Smooth muscle cell (in vitro differentiated cells): ENCODE data around the gene ZNF10. TPM values are rescaled to one million over a fixed set of nuclear protein-coding genes. Genes with fewer than 3 reads are reported as not detected.

Source experiments
- DNase-seq: peaks from one replicate; lab custom pipeline; 2025; ENCODE audit not compliant: unreplicated experiment; lab: John Stamatoyannopoulos, UW
- H2AFZ ChIP-seq: fragments of 200-600 bp; sonication (generic); 2 replicates; pipeline ENCODE4 v1.6.0; 2016; ENCODE audit warnings: antibody characterized with exemption, low read depth, mild to moderate bottlenecking
- H3F3A ChIP-seq: fragments of 200-600 bp; sonication (generic); 2 replicates; pipeline ENCODE4 v1.6.0; 2017; ENCODE audit warnings: antibody characterized with exemption, low read depth
- H3K27ac ChIP-seq: fragments of 200-600 bp; sonication (generic); 2 replicates; pipeline ENCODE4 v1.5.1; 2016; ENCODE audit warnings: low read depth, mild to moderate bottlenecking
- H3K27me3 ChIP-seq: fragments of 200-600 bp; sonication (generic); 2 replicates; pipeline ENCODE4 v1.6.1; 2016; ENCODE audit warnings: low read depth, mild to moderate bottlenecking
- H3K36me3 ChIP-seq: fragments of 200-600 bp; sonication (generic); 2 replicates; pipeline ENCODE4 v1.5.1; 2016; ENCODE audit warnings: low read depth
- H3K4me1 ChIP-seq: fragments of 200-600 bp; sonication (generic); 2 replicates; pipeline ENCODE4 v1.5.1; 2016; ENCODE audit warnings: low read depth
- H3K4me2 ChIP-seq: fragments of 200-600 bp; sonication (generic); 2 replicates; pipeline ENCODE4 v1.6.0; 2016; ENCODE audit warnings: mild to moderate bottlenecking
- H3K4me3 ChIP-seq: fragments of 200-600 bp; sonication (generic); 2 replicates; pipeline ENCODE4 v1.5.1; 2016; ENCODE audit warnings: mild to moderate bottlenecking
- H3K79me2 ChIP-seq: fragments of 200-600 bp; sonication (generic); 2 replicates; pipeline ENCODE4 v1.6.0; 2016; ENCODE audit warnings: low read depth, mild to moderate bottlenecking
- H3K9ac ChIP-seq: fragments of 200-600 bp; sonication (generic); 2 replicates; pipeline ENCODE4 v1.6.0; 2016; ENCODE audit warnings: low read depth
- H3K9me3 ChIP-seq: fragments of 200-600 bp; sonication (generic); replicated peaks from 2 replicates; pipeline ENCODE4 v1.5.1; 2016; ENCODE audit warnings: low read depth
- H4K20me1 ChIP-seq: fragments of 200-600 bp; sonication (generic); 2 replicates; pipeline ENCODE4 v1.6.0; 2016; ENCODE audit warnings: low read depth
- WGBS: methylation state at CpG from one replicate; pipeline ENCODE4 v1.1.7; 2016; ENCODE audit warnings: low lambda C conversion rate; 5-methylcytosine and 5-hydroxymethylcytosine counted together
- polyA plus RNA-seq: library from polyadenylated mRNA; unstranded; fragments of >200 nt; fragmentation: Nextera tagmentation; extraction: Ambion mirVana; gene quantifications from 2 replicates; pipeline ENCODE4 v1.2.1, GENCODE V29; 2016
- total RNA-seq: library from RNA; depleted of rRNA; stranded (reverse); fragments of >200 nt; gene quantifications from 2 replicates; pipeline ENCODE4 v1.2.3, GENCODE V29; 2014
- TF ChIP-seq, protein P1 (sequence below): fragments of 200-600 bp; sonication (generic); IDR thresholded peaks from 2 replicates; pipeline ENCODE4 v1.5.1; 2017; ENCODE audit warnings: borderline replicate concordance, mild to moderate bottlenecking, antibody characterized with exemption; ENCODE audit not compliant: insufficient read depth, poor library complexity, severe bottlenecking

Gene ZNF10
- total and polyA plus RNA-seq, 2 experiments from 2014 or later = 2.9 to 13.8 TPM

DNA sequence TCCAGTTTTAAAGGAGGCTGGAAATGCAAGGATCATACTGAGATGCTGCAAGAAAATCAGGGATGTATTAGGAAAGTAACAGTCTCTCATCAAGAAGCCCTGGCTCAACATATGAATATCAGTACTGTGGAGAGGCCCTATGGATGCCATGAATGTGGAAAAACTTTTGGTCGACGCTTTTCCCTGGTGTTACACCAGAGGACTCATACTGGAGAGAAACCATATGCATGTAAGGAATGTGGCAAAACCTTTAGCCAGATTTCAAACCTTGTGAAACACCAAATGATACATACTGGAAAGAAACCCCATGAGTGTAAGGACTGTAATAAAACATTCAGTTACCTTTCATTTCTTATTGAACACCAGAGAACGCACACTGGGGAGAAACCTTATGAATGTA lies 24.8 kb upstream of the ZNF10 start:
- peaks cover 97% of the 10 kb centered on the region for H3K9me3 ChIP-seq
- H3K79me2 ChIP-seq = no peaks in the 10 kb centered on the region
- H3K27me3 ChIP-seq = no peaks in the 10 kb centered on the region
- no peak overlapping the region for H2AFZ ChIP-seq
- TF ChIP-seq, protein P1, sequence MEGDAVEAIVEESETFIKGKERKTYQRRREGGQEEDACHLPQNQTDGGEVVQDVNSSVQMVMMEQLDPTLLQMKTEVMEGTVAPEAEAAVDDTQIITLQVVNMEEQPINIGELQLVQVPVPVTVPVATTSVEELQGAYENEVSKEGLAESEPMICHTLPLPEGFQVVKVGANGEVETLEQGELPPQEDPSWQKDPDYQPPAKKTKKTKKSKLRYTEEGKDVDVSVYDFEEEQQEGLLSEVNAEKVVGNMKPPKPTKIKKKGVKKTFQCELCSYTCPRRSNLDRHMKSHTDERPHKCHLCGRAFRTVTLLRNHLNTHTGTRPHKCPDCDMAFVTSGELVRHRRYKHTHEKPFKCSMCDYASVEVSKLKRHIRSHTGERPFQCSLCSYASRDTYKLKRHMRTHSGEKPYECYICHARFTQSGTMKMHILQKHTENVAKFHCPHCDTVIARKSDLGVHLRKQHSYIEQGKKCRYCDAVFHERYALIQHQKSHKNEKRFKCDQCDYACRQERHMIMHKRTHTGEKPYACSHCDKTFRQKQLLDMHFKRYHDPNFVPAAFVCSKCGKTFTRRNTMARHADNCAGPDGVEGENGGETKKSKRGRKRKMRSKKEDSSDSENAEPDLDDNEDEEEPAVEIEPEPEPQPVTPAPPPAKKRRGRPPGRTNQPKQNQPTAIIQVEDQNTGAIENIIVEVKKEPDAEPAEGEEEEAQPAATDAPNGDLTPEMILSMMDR = no peak
- H3K4me2 ChIP-seq = no peak overlapping the region
- peaks cover 93% of the 10 kb centered on the region for H3K36me3 ChIP-seq
- H3K27ac ChIP-seq = no peak overlapping the region
- peaks cover 10% of the 10 kb centered on the region for H3F3A ChIP-seq
- no peak overlapping the region for H3K9ac ChIP-seq
- peak overlapping the region; percentile 12 for H3K4me3 ChIP-seq
- WGBS = 99% methylated on average over 3 of the region's 3 CpGs
- DNase-seq = no peak
- no peaks in the 10 kb centered on the region for H4K20me1 ChIP-seq
- no peaks in the 10 kb centered on the region for H3K4me1 ChIP-seq

DNA sequence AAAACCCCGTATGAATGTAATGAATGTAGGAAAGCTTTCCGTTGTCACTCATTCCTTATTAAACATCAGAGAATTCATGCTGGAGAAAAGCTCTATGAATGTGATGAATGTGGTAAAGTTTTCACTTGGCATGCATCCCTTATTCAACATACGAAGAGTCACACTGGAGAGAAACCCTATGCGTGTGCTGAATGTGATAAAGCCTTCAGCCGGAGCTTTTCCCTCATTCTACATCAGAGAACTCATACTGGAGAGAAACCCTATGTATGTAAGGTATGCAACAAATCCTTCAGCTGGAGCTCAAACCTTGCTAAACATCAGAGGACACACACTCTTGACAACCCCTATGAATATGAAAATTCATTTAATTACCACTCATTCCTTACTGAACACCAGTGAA lies 24.2 kb upstream of the ZNF10 start:
- DNase-seq = no peak
- TF ChIP-seq, protein P1 = no peak

DNA sequence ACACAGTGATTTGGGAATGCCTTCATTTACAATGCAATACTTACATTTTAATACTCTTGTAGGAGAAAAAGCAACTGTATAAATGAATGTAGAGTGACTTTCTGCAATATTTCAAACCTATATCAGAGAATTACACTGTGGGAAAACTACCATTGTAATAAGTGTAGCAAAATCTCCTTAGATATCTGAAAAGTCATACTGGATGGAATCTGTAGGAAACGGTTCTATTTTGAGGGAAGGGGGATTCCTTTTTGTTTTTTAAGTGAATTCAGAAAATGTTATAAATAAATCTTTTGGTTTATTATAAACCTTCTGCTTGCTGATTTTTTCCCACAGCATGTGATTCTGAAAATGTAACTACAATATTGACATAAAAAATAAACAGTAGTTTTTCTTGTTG lies 23.3 kb upstream of the ZNF10 start:
- Histone ChIP-seq H3K27me3 (no peaks in the 10 kb centered on the region), H3K36me3 (peaks cover 78% of the 10 kb centered on the region), H3K4me3 (peak overlapping the region; percentile 17), H3K4me1 (no peaks in the 10 kb centered on the region), H3K9me3 (peaks cover 89% of the 10 kb centered on the region), H3K4me2 (no peak overlapping the region), H3K79me2 (no peaks in the 10 kb centered on the region), H2AFZ (no peak overlapping the region), H4K20me1 (no peaks in the 10 kb centered on the region), H3K9ac (no peak overlapping the region), H3F3A (peaks cover 10% of the 10 kb centered on the region), H3K27ac (no peak overlapping the region)
- no peak for DNase-seq
- TF ChIP-seq, protein P1 = no peak
- 100% methylated on average over 1 of the region's 1 CpG for WGBS

More for the DNA sequence above, 24.2 kb upstream of the ZNF10 start:
- Histone ChIP-seq H3K27me3 (no peaks in the 10 kb centered on the region), H3K4me1 (no peaks in the 10 kb centered on the region), H3K79me2 (no peaks in the 10 kb centered on the region), H3K4me3 (peak overlapping the region; percentile 12), H3K36me3 (peaks cover 87% of the 10 kb centered on the region), H3K27ac (no peak overlapping the region), H3F3A (peaks cover 10% of the 10 kb centered on the region), H3K9ac (no peak overlapping the region), H3K4me2 (no peak overlapping the region), H3K9me3 (peaks cover 97% of the 10 kb centered on the region), H2AFZ (no peak overlapping the region), H4K20me1 (no peaks in the 10 kb centered on the region)
- WGBS = 99% methylated on average over 5 of the region's 5 CpGs

DNA sequence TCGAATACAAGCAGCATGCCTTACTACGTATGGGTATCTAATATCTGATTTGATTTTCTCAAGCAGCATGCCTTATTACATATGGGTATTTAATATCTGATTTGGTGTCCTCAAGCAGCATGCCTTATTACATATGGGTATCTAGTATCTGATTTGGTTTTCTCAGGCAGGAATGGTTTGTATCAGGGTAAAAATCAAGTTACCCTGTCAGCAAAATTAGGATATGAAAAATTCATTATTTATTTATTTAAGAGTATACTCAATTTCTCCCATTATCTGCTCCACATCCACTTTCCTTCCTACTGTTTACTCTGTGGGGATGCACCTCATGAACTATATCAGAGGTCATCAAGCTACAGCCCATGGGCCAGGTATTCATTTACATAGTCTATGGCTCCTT lies 22.3 kb upstream of the ZNF10 start:
- Histone ChIP-seq H3K36me3 (peaks cover 68% of the 10 kb centered on the region), H3K79me2 (no peaks in the 10 kb centered on the region), H3K4me3 (peak overlapping the region; percentile 21), H4K20me1 (no peaks in the 10 kb centered on the region), H3F3A (peaks cover 10% of the 10 kb centered on the region), H3K9me3 (peaks cover 81% of the 10 kb centered on the region), H3K27ac (no peak overlapping the region), H3K4me2 (no peak overlapping the region), H2AFZ (no peak overlapping the region), H3K27me3 (no peaks in the 10 kb centered on the region), H3K4me1 (no peaks in the 10 kb centered on the region), H3K9ac (no peak overlapping the region)
- WGBS = 97% methylated on average over 2 of the region's 2 CpGs
- no peak for DNase-seq
- TF ChIP-seq, protein P1 = no peak
